ENCODE data around the gene FBXL20. TPM values are rescaled to one million over a fixed set of nuclear protein-coding genes. Genes with fewer than 3 reads are reported as not detected.
A peak's percentile ranks its signal among the peaks of the same experiment; 100 is the strongest.

FBXL20 gene
- total RNA-seq, 1 donor, result 22.4 TPM

- peak in 2 of 3 donors; percentile 79 to 86 for DNase-seq (ENCODE audit: low read depth in 2 of 3, low spot score in 2 of 3)
Observed at GRCh38 chr17:39209317-39210092, 191.9 kb downstream of the FBXL20 start.

- no peak for DNase-seq (ENCODE audit: low read depth in 2 of 3, low spot score in 2 of 3)
Observed at GRCh38 chr17:39208893-39209292, 192.5 kb downstream of the FBXL20 start.

- no peak for DNase-seq (ENCODE audit: low read depth in 2 of 3, low spot score in 2 of 3)
Observed at GRCh38 chr17:39208136-39208535, 193.3 kb downstream of the FBXL20 start.

GRCh38 chr17:39205112-39205526, 196.3 kb downstream of the FBXL20 start:
- DNase-seq (ENCODE audit: low read depth in 2 of 3, low spot score in 2 of 3), result no peak

- DNase-seq (ENCODE audit: low read depth in 2 of 3, low spot score in 2 of 3), result no peak
Observed at GRCh38 chr17:39204245-39204644, 197.2 kb downstream of the FBXL20 start.

Other genes with a start within 250 kb of the FBXL20 start
- gene PLXDC1, start 250.0 kb downstream of the FBXL20 start, total RNA-seq, result under 0.01 TPM
- 0.54 TPM for gene ARL5C, start 235.5 kb downstream of the FBXL20 start, total RNA-seq
- gene CACNB1, start 204.0 kb downstream of the FBXL20 start, total RNA-seq, result 4.8 TPM
- 3,460 TPM for gene RPL19, start 201.3 kb downstream of the FBXL20 start, total RNA-seq
- not detected for gene STAC2, start 175.7 kb downstream of the FBXL20 start, total RNA-seq
- gene MED1, start 49.6 kb upstream of the FBXL20 start, total RNA-seq, result 17.8 TPM
- 32.6 TPM for gene CDK12, start 59.9 kb upstream of the FBXL20 start, total RNA-seq
- not detected for gene NEUROD2, start 206.3 kb upstream of the FBXL20 start, total RNA-seq
- not detected for gene PPP1R1B, start 225.3 kb upstream of the FBXL20 start, total RNA-seq
- gene STARD3, start 235.5 kb upstream of the FBXL20 start, total RNA-seq, result 47.1 TPM

All from hematopoietic multipotent progenitor cell (in vitro differentiated cells).